Measurements from ENCODE around the gene ESRRG.

The ESRRG gene

DNA sequence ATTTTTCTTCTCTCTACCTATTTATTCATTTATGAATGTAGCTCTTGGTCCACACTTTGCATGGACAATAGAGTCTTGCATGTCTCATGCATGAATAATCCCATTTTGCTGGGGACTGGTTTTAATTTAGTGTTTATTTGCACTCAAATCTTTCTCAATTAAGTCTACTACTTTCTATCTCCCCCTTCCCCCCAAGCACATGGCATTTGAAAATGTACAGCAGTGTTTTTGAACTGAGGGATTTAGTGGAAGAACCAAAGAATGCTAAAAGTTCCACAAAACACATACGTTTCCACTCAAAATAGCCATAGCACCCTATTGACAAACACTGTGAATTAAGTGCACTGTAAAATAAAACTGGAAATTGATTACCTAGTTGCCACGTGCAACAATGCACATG, 180.5 kb downstream of the ESRRG start:
- no peak for DNase-seq (ENCODE audit: low read depth)
- TF ChIP-seq, protein P1, sequence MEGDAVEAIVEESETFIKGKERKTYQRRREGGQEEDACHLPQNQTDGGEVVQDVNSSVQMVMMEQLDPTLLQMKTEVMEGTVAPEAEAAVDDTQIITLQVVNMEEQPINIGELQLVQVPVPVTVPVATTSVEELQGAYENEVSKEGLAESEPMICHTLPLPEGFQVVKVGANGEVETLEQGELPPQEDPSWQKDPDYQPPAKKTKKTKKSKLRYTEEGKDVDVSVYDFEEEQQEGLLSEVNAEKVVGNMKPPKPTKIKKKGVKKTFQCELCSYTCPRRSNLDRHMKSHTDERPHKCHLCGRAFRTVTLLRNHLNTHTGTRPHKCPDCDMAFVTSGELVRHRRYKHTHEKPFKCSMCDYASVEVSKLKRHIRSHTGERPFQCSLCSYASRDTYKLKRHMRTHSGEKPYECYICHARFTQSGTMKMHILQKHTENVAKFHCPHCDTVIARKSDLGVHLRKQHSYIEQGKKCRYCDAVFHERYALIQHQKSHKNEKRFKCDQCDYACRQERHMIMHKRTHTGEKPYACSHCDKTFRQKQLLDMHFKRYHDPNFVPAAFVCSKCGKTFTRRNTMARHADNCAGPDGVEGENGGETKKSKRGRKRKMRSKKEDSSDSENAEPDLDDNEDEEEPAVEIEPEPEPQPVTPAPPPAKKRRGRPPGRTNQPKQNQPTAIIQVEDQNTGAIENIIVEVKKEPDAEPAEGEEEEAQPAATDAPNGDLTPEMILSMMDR (IDR thresholded peaks at IDR 0.05; ENCODE audit: low read depth, low read length, missing control alignments): no peak
- H3K4me3 ChIP-seq (ENCODE audit: low read depth, low read length): no peak overlapping the region

DNA sequence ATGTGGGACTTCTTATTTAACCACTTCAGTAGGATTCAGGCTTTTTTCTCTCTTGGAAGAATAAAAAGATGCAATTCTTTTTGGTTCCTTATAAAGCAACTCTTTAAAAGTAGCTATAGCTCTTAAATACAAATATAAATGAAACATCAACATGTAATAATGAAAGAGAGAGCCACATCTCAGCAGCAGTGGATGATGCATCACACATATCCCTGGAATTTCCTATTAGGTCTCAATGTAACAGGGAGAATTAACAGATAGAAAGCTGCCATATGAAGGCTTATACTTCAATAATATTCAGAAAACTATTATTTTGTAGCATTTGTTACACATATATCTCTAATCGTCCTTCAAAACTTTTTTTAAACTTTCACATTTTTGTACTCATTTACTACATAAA, 181.0 kb downstream of the ESRRG start:
- TF ChIP-seq, protein P1 (IDR thresholded peaks at IDR 0.05; ENCODE audit: low read depth, low read length, missing control alignments): no peak
- H3K4me3 ChIP-seq (ENCODE audit: low read depth, low read length): no peak overlapping the region
- no peak for DNase-seq (ENCODE audit: low read depth)

DNA sequence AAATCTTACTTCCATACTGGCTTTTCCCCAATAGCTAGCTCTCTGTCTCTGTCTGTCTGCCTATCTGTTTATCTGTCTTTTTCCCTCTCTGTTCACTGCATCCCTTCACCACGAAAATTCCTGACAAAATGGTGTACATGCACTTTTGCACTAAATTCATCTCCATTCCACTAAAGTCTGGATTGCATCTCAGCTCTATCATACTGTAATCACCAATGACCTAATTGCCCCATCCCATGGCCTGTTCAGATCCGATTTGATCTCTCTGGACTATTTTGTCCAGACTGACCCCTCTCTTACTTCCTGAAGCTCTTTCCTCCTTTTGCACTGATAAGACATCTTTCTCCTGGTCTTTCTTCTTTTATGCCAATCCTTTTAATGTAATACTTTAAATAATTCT, 187.5 kb downstream of the ESRRG start:
- no peak overlapping the region for H3K4me3 ChIP-seq (ENCODE audit: low read depth, low read length)
- no peak for DNase-seq (ENCODE audit: low read depth)
- TF ChIP-seq, protein P1 (IDR thresholded peaks at IDR 0.05; ENCODE audit: low read depth, low read length, missing control alignments): no peak

DNA sequence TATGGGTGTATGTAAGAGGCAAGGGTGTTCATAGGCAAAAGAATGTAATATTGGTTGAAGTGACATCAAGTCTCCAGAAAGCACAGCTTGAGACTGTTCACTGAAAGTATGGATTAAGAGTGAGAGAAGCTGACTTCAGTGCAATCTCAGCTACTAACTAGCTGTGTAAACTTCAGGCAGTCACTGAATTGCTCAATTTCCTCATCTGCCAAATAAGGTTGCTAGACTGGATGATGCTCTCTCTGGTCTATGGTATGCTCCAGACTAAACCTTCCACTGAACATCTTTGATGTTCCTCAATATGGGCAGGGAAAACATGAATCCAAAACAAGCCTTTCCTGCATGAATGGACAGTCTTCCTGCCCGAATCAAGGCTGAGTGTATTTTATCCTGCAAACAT, 188.2 kb downstream of the ESRRG start:
- DNase-seq (ENCODE audit: low read depth): no peak
- H3K4me3 ChIP-seq (ENCODE audit: low read depth, low read length): no peak overlapping the region
- TF ChIP-seq, protein P1 (IDR thresholded peaks at IDR 0.05; ENCODE audit: low read depth, low read length, missing control alignments): no peak

DNA sequence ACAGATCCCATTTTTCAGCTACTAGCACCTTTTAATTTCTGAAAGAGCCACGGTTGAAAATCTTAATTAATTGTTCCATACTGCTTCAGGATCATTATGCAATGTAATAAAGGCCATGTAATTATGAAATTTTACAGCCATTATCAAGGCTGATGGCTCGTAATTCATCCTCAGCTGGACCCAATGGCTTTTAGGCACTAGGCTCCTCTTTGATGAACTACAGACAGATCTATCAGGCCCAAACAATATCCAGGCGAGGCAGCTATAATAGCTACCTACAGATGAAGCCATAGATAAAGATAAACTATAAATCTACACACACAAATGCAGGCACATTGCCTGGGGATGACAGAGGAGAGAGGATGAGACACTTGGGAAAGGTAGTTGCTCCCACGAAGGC, 189.5 kb downstream of the ESRRG start:
- TF ChIP-seq, protein P1 (IDR thresholded peaks at IDR 0.05; ENCODE audit: low read depth, low read length, missing control alignments): no peak
- H3K4me3 ChIP-seq (ENCODE audit: low read depth, low read length): no peak overlapping the region
- DNase-seq (ENCODE audit: low read depth): no peak

DNA sequence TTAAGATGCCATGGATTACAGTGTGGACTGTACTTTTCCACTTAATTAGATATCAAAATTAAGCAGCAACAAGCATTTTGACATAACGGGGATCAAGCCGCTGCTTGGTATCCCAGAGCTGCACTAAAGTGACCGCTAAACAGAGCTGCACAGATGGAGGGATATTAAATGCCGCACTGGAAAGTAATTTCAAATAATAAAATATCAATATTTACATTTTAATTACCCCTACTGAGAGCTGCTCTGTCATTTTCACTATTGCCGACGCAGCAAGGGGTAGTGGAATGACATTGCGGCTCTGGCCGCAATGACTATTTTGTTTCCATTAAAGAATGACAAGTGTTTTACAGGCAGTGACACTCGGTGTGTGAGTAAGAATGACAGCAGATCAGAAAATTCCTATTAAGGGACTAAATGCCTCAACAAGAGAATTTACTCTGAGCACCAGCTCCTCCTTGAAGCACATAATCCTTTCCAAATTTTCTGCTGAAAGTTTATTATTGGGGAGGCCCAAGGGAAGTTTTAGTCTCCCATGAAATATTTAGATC, 190.9 kb downstream of the ESRRG start:
- no peak overlapping the region for H3K4me3 ChIP-seq (ENCODE audit: low read depth, low read length)
- no peak for DNase-seq (ENCODE audit: low read depth)
- TF ChIP-seq, protein P1 (IDR thresholded peaks at IDR 0.05; ENCODE audit: low read depth, low read length, missing control alignments): no peak
